ENCODE data around the gene C5orf15.
A peak's percentile ranks its signal among the peaks of the same experiment; 100 is the strongest.

Gene C5orf15

DNA sequence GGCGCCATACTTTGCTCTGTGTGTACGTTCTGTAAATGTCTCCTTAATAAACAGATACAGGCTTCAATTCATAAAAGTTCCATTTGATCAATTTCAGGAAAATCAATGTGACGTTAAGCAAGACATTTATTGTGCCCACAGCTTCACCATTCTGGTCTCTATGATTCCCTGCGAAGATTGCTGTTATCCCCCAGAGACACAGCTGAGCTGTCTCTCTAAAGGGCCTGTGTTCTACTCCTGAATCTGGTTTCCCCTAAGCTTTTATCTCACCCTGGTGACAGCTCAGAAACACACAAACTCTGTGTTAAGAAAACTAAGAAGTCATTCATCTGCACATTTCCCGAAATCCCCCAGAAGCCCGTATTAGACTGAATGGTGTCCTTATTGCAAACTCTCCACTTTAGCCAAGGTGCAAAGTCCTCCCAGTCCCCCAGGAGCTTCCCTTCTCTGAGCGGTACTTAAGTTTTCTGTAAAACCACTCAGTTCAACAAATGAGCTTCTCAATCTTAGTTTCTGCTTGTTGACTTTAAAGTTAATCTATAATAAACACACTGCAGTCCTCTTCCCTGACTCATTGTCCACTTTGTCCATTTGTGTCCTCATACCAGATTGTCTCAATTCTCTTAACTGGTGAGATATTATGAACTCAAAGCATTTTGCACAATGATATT lies 1.4 kb upstream of the C5orf15 start:
- TF ChIP-seq, protein P1, sequence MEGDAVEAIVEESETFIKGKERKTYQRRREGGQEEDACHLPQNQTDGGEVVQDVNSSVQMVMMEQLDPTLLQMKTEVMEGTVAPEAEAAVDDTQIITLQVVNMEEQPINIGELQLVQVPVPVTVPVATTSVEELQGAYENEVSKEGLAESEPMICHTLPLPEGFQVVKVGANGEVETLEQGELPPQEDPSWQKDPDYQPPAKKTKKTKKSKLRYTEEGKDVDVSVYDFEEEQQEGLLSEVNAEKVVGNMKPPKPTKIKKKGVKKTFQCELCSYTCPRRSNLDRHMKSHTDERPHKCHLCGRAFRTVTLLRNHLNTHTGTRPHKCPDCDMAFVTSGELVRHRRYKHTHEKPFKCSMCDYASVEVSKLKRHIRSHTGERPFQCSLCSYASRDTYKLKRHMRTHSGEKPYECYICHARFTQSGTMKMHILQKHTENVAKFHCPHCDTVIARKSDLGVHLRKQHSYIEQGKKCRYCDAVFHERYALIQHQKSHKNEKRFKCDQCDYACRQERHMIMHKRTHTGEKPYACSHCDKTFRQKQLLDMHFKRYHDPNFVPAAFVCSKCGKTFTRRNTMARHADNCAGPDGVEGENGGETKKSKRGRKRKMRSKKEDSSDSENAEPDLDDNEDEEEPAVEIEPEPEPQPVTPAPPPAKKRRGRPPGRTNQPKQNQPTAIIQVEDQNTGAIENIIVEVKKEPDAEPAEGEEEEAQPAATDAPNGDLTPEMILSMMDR (IDR thresholded peaks at IDR 0.05; ENCODE audit: extremely low read depth, missing control alignments) = no peak
- peak; percentile 34 for DNase-seq (ENCODE audit: low spot score)

DNA sequence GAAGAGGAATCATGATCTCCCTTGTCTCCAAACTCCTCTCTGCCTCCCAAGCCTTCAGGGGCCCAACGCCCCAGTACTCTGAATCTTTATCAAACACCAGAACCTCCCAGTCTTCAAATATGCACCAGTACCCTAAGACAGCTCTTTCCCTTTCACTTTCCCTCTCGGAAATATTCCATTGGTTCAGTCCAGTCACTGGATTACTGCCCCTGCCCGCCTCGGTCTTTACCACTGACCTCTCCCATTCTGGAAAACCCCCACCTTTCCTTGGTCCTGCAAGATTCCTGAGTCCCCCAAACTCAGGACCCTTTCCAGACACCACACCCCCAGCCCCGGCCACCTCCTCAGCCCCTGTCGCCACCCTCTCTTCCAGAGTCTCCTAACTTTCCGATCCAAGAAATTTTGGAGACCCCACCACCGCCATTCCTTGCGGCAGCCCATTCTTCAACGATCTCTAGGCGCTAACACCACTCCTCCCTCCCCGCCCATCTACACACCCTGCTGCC lies 674 bp downstream of the C5orf15 start:
- TF ChIP-seq, protein P1 (IDR thresholded peaks at IDR 0.05; ENCODE audit: extremely low read depth, missing control alignments) = no peak
- no peak for DNase-seq (ENCODE audit: low spot score)

DNA sequence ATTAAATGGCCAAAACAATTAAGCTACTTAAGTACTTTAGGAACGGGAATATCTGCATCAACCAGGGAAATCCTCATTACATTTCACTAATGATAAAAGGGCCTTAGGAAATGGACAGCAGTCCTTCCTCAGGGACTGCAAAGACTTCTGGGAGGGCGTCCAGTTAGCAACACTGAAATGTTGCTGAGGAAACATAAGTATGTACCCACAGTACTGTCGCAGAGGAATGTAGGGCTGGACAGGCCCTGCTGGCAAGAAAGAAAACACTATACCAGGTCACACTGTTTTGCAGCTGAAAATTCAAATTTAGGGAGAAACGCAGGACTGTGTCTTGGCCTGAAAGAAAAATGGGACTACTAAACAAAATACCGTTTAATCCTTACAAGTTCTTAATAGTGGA lies 1.3 kb downstream of the C5orf15 start:
- TF ChIP-seq, protein P1 (IDR thresholded peaks at IDR 0.05; ENCODE audit: extremely low read depth, missing control alignments) = no peak
- DNase-seq (ENCODE audit: low spot score) = no peak

DNA sequence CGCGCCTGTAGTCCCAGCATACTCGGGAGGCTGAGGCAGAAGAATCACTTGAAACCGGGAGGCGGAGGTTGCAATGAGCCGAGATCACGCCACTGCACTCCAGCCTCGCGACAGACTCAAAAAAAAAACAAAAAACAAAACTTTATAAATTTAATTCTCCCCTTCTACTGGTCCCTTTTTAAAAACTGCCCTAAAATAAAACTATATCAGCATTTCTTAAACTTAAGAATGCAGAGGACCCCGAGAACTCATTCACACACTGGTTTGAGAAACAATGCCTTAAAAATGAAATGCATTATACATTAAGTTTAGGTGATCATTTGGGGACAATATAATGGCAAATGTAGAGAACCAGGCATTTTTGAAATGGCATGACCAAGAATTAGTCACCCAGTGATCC lies 2.3 kb downstream of the C5orf15 start:
- DNase-seq (ENCODE audit: low spot score) = no peak
- TF ChIP-seq, protein P1 (IDR thresholded peaks at IDR 0.05; ENCODE audit: extremely low read depth, missing control alignments) = no peak

DNA sequence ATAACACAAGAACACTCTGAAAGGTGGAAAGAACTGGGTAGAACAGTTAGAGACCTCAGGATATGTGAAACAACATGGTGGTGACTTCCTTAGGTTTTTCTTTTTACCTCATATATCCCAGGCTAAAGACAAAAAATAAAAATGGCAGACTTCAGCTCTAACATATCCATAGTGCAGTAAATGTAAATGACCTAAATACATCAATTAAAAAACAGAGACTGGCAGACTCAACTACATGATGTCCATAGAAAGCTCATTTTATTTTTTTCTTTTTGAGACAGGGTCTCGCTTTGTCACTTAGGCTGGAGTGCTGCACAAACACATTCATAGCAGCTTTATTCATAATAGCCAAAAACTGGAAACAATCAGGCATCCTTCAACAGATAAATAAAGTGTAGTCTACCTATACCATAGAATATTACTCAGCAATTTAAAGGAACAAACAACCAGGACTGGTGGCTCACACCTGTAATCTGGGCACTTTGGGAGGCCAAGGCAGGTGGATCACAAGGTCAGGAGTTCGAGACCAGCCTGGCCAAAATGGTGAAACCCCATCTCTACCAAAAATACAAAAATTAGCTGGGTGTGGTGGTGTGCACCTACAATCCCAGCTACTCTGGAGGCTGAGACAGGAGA lies 4.8 kb downstream of the C5orf15 start:
- TF ChIP-seq, protein P1 (IDR thresholded peaks at IDR 0.05; ENCODE audit: extremely low read depth, missing control alignments) = no peak
- DNase-seq (ENCODE audit: low spot score) = no peak

DNA sequence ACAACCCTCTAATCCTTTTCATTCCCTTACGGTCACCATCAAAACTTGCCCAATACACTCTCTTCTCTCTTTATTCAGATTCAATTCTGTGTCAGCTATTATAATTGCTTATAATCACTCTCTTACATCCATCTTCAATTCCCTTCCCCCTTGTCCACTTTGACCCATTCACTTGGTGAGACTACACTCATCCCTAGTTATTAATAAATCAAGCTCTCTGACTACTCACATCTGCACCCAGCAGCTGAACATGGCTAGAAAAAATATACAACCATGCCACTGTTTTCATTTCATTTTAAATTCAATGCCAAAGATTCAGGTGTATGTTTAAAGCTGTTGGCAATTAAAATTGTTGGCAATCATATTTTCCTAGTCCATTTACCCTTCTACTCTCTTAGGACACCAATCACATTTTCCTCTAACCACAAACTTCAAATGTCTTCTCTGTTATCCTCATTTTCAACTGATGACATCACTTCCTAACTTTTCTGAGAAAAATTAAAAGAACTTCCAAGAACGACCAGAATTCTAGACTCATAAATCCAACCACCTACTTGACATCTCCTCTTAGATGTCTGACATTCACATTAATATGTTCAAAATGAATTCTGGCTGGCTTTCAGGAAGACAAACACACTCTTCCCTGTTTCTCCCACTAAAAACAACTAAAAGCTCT lies 5.5 kb downstream of the C5orf15 start:
- TF ChIP-seq, protein P1 (IDR thresholded peaks at IDR 0.05; ENCODE audit: extremely low read depth, missing control alignments) = no peak
- no peak for DNase-seq (ENCODE audit: low spot score)

DNA sequence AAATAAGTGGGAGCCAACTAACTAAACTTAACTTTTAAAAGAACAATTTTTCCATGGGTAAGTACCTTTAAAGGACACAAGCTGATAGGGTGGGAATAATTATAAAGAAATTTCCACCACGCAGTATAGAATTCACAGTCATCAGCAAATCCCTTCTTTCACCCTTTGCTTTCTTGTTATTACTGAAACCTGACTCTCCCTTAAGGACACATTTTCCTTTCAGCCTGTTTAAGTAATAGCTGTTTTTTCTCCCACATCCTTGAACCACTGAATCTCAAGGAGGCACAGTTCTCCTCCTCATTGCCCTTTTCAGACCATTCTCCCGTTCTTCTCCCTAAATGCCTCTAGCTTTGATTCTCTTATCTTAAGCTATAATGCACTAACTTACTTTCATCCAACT lies 6.3 kb downstream of the C5orf15 start:
- TF ChIP-seq, protein P1 (IDR thresholded peaks at IDR 0.05; ENCODE audit: extremely low read depth, missing control alignments) = no peak
- no peak for DNase-seq (ENCODE audit: low spot score)

Data from GM20000 (cell line).